Superior temporal gyrus (tissue), 1 donor: Measurements from ENCODE around the gene KIF6.

Source experiments
- DNase-seq: peaks from one replicate; pipeline ENCODE4 v3.0.0-alpha.2; 2016; ENCODE audit errors: extremely low spot score

KIF6 gene

DNA sequence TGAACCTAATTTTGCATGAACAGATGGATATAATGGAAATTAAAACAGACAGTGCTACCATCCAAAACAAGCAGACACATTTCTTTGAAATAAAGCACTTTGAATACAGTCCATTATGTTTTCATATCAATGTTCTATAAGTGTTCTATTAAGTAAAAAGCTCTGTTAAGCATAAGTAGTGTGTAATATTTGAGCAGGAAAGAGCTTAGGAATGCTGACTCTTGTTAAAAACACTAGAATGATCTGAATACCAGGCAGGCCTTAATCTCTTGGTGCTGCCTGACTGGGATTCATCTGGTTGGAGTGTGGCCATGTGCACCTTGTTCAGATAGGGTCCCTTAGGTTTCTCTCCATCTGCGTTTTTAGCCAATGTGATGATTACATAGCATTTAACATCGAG, 130.9 kb downstream of the KIF6 start:
- DNase-seq: no peak

GRCh38 chr6:39593646-39594045, 131.6 kb downstream of the KIF6 start:
- DNase-seq: no peak

DNA sequence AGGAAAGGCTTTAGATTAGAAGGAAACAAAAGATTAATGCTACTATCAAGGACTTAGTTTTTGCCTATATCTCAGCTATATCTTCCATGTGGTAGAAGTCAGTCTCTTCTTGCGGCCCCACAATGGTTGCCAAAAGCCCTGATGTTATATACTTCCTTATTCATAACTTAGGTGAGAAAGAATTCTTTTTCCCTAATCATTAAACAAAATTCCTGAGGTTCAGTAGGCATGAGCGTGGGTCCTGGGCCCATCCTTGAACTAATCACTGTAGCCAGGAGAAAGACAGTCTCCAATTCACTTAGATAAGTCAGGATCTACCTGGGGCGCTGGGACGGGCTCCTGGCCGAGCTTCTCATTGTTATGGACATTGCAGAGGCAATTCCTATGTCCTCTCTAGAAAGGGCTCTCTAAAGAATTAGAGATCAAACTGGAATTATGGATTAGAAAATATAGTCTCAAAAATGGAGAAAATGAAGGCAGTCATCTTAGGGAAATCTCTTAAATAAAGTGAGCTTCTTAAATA, 134.3 kb downstream of the KIF6 start:
- no peak for DNase-seq

DNA sequence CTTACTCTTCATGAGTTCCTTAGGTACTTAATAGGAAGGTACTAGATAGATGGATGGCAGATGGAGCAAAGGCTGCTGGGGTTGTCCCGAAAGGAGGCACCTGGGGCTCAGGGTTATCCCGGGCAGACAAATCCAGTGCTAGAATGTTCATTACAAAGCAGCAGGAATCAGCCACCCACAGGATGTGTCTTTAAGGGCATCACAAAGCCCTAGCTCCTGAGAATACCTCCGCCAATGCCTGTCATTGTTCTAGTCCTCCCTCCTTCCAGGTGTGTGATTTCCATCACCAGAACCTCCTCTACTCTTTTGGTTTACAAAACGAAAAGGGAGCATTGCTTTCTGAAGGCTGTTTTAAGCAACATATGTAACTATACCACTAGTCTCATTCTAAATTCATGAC, 138.1 kb downstream of the KIF6 start:
- no peak for DNase-seq

DNA sequence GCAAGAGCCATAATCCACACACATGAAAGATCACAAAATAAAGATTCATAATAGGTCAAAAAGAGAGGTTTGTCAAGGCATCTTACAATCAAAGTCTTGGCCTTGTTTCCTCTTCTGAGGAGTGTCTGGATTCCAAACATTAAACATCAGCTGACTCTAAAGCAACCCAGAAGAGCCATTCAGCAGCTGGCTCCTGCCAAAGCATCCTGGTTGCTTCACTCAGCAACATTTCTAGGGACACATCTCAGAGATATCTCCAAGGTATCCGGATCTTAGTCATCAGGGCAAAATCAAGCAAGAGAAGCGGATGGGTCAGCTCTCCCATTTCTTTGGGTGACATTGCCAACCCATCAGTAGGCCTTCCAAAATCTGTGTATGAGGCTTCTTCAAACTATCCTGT, 139.6 kb downstream of the KIF6 start:
- no peak for DNase-seq

- DNase-seq: no peak
Observed at GRCh38 chr6:39577446-39578165, 147.6 kb downstream of the KIF6 start.

DNA sequence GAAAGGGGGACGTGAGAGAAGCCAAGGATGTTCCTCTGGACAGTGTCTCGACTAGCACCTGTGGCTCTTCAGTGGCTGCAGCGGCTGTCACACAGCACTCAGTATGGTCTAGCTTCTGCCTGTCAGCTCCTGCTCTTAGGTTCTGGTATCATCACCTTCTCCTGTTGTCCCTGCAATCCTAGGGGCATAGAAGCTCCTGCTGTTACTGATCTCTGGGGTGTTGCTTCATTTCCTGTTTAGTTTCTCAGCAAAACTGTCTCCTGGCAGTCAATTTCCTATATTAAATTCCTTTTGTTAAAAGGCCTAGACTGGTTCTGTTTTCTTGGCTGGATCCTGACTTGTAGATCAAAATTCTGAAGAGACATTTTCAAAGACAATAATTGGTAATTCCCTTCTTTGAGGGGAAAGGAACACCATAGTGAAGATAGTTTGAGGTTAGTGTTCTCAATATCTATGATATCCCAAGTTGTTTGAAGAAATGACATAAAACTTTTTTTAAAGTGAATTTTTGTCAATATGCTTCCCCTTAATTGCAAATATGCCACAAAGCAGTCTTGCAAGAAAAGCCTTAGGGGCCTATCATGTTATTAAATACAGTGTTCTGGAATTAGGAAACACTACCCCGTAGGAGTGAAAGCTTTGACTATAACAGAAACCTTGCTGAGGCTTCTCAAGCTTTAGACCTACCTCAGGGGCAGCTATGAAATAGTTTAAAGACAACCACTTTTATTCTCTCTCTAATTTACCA, 148.5 kb downstream of the KIF6 start:
- DNase-seq: no peak

- no peak for DNase-seq
Observed at GRCh38 chr6:39574991-39575390, 150.2 kb downstream of the KIF6 start.

- no peak for DNase-seq
Observed at GRCh38 chr6:39573541-39573940, 151.7 kb downstream of the KIF6 start.

GRCh38 chr6:39572661-39573340, 152.4 kb downstream of the KIF6 start:
- DNase-seq: no peak

- DNase-seq: no peak
Observed at GRCh38 chr6:39568896-39569295, 156.3 kb downstream of the KIF6 start.

DNA sequence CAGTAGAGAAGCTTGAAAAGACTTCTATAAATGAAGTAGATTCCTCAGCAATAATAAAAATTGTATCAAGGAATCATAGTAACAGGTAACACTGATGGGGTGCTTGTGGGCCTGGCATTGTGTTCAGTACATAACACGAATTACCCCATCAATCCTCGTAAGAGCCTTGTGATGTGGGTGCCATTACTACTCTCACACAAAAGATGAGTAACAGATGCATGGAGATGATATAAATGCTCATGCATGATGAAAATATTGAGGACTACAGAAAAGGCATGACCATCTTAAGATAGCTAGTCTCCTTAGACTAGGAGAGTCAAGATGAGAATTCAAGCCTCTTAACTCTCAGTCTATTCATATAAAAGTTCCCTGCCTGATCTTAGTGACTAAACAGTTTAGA, 158.1 kb downstream of the KIF6 start:
- DNase-seq: no peak

- no peak for DNase-seq
Observed at GRCh38 chr6:39566456-39566855, 158.8 kb downstream of the KIF6 start.

DNA sequence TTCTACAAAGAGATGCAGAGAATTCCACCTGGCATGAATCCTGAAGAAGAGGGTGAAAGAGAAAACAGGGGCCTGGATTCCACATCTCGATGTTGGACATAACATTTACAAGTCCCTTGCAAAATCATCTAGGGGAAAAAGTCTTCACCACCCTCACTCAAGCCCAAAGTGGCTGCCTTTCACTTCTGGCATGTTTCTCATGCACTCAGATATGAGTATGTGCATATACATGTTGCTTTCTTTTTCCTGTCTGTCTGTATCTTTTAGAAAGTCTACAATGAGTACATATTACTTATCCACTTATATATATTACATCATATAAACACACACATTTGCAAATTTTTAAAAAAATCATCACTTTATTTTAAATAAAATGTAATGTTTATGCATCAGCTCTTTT, 159.3 kb downstream of the KIF6 start:
- no peak for DNase-seq

DNA sequence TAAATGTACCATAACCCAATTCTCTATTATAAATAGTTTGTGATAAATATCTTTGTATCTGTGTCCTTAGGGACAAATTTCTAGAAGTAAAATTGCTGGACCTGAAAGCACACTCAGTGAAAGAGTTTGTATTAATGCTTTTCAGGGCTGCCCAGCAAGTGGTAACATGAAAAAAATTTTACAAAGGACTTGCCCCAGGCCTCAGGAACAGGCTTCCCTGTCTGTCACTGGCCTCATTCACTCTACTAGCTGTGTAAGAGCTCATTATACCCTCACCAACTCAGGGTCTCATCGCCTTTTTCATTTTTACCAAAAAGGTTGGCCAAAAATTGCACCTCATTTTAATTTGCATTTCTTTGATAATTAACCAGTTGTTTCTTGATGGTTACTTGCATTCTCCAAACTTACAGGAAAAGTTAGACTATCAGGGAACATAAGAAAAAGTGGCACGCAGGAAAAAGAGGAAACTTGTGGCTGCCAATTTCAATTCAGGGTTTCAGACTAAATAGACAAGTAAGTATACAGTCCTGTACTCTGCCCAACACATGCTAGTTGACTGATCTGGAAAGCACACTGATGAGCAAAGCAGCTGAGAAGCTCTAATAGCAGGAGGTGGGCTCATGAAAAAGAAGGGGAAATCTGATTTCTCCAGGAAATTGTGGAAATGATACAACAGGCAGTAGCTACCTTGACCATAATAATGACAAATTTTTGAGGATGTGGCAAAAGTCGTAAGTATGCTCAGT, 161.5 kb downstream of the KIF6 start:
- no peak for DNase-seq

GRCh38 chr6:39561536-39562266, 163.5 kb downstream of the KIF6 start:
- DNase-seq: no peak

- DNase-seq: no peak
Observed at GRCh38 chr6:39560915-39561314, 164.3 kb downstream of the KIF6 start.

- DNase-seq: no peak
Observed at GRCh38 chr6:39558591-39559190, 166.5 kb downstream of the KIF6 start.

DNA sequence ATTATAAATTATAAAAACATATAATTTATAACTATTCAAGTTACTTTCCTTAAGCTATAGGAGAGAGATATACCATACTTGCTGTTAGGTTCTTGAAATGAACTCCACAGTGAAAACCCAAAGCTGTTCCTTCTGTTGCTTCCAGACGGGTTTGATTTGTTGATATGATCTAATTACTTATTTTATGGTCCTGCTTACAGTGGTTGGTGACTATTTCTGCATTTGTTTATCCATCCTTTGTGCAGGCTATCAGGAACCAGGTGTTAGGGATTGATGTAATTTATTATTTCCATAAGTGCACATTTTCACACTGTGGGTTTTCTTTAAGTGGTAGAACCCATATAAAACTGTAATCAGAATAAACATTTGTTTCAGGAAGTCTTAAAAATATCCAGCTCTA, 167.1 kb downstream of the KIF6 start:
- DNase-seq: no peak

- DNase-seq: no peak
Observed at GRCh38 chr6:39555136-39555535, 170.1 kb downstream of the KIF6 start.
